NCI-H82 treated with DMSO at 0.1 percent for 48 hours (cell line): ENCODE data around the gene APLP1.
"Not testable (repeated sequence)": the region's sequence is repeated elsewhere in the genome, so short reads cannot be mapped to it uniquely, and the experiment has no call there.

ENCODE experiments used
- DNase-seq: peaks from one replicate; lab custom pipeline; 2025; ENCODE audit not compliant: unreplicated experiment; lab: John Stamatoyannopoulos, UW

APLP1 gene

GRCh38 chr19:35868172-35868822 is at the start of gene APLP1:
APLP1 (plus strand) TSS chr19:35868574; CDS start chr19:35868637, 63 bp downstream.
- DNase-seq = peak; percentile 43

GRCh38 chr19:35822579-35822978 is 45.8 kb upstream of the APLP1 start:
- no peak for DNase-seq

- DNase-seq = no peak
Measured at GRCh38 chr19:35824150-35824549, 44.2 kb upstream of the APLP1 start.

DNA sequence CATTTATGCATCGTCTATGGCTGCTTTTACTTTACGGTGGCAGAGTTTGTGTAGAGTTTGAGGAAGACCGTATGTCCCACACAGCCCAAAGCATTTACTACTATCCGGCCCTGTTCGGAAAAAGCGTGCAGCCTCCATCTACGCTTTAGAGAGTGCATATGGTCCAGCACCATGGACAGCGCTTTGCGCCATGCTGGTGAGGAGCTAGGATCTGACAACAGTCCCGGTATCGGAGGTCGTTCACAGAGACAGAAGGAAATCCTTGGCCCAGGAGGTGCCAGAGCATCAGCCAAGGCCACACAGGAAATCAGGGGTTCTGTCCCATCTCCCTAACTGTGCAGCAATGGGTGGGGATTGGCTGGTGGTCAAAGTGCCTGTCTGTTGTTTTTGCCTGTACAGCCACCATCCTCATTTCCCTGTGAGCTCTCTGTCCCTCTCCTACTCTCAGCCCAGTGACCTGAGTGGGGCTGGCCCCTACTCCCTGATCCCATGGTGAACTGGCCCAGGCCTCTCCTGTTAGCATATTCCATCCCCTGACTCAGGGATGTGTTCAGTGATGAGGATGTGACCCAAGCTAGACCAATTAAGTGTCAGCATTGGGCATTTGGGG is 39.6 kb upstream of the APLP1 start:
- DNase-seq = no peak

DNA sequence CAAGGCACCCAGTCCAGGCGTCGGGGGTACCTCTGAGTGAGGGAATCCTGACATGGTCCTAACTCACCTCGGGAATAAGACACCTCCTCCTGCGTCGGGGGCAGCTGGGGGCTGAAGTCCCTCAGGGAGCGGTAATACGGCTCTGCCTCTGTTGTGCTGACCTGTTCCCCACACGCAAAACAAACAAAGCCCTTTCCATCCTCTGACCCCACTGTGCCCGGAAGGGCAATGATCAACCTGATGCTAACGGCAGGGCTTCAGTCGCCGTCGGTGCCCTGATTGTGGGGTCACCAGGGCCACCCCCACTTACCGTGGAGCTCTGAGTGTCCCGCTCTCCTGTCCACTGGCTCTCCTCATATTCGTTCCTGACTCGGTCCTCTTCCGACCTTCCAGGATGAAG is 37.4 kb upstream of the APLP1 start:
- DNase-seq = no peak

- DNase-seq = no peak
Measured at GRCh38 chr19:35832054-35832453, 36.3 kb upstream of the APLP1 start.

DNA sequence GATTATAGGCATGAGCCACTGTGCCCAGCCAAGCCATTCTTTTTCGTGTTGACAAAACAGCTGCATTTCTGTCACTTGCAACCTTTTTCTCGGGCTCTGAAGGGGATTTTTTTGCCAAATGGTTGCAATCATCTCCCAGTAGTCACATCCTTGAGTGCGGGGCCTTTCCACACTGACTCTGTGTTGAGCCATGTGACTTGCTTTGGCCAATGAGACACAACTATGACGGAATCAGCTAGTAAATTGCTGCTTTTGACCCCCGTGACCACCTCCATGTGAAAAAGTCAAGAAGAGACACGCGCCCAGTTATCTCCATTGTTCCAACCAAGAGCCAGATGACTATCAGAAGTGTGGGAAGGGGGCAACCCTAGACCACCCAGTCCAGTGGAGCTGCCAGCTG is 34.4 kb upstream of the APLP1 start:
- no peak for DNase-seq

GRCh38 chr19:35836096-35836495 is 32.3 kb upstream of the APLP1 start:
- not testable (repeated sequence) for DNase-seq

DNA sequence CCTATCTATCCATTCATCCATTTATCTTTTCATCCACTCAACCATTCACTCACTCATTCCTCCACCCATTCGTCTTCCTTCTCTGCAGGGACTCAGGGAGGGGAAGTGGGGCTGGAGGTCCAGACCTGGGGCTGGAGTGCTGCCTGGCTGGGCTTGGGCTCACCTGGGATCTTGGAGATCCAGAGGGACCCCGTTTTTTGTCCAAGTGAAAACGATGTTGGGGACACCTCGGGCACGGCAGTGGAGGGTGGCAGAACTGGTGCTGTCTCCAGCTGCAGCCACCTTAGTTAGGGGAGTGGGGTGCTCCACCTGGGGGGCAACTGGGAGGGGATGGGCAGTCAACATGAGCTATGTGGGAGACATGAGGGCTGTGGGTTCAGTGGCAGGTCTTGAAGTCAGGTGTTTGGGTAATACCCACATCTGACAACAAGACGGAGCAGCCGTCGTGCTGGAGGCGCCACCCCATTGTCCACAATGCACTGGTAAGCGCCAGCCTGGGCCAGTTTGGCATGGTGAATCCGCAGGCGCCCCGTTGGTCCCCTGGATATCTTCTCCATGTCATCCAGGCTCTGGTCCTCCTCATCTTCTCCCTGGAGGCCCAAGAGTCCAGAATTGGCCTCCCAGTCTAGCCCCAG is 26.3 kb upstream of the APLP1 start:
- DNase-seq = no peak

- no peak for DNase-seq
Measured at GRCh38 chr19:35842666-35843272, 25.6 kb upstream of the APLP1 start.

- peak; percentile 10 for DNase-seq
Measured at GRCh38 chr19:35843676-35844481, 24.5 kb upstream of the APLP1 start.

DNA sequence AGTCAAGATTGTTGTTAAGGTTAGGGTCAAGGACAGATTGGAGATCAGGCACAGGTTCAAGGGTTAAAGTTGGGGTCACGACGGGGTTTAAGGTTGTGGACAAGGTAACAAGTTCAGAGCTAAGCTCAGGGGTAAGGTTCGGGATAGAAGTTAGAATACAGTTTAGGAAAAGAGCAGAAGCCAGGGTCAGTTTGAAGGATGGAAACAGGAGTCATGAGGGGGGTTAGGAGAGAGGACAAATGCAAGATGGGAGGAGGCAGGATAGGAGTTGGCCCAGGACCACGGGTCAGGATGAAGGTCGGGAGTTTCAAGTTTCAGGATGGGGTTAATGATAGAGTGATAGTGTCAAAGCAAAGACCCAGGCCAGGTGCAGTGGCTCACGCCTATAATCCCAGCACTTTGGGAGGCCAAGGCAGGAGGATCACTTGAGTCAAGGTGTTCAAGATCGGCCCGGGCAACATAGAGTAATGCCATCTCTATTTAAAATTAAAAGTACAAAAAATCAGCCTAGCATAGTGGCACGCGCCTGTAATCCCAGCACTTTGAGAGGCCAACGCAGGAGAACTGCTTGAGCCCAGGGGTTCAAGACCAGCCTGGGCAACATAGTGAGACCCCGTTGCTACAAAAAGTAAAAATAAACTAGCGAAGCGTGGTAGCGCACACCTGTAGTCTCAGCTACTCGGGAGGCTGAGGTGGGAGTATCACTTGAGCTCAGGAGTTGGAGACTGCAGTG is 23.7 kb upstream of the APLP1 start:
- DNase-seq = no peak

- peak; percentile 12 for DNase-seq
Measured at GRCh38 chr19:35845215-35846037, 22.9 kb upstream of the APLP1 start.

GRCh38 chr19:35846038-35846668 is 22.2 kb upstream of the APLP1 start:
- no peak for DNase-seq

GRCh38 chr19:35847911-35848310 is 20.5 kb upstream of the APLP1 start:
- no peak for DNase-seq

DNA sequence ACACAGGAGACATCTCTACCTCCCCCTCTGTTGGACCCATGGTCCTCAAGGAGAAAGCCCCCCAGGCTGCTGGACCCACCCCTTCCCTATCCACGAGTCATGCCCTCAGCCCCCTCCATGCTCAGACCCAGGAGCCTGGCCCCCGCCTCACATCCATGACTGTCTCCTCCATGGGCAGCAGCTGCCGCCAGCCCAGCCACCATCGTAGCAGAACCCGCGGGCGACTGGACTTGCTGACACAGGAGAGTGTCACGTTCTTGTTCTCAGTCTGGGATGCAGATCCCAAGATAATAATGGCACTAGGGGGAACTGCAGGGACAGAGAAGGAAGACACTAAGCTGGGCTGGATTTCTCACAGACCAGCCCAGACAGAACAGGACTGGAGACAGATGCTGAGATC is 19.9 kb upstream of the APLP1 start:
- no peak for DNase-seq

DNA sequence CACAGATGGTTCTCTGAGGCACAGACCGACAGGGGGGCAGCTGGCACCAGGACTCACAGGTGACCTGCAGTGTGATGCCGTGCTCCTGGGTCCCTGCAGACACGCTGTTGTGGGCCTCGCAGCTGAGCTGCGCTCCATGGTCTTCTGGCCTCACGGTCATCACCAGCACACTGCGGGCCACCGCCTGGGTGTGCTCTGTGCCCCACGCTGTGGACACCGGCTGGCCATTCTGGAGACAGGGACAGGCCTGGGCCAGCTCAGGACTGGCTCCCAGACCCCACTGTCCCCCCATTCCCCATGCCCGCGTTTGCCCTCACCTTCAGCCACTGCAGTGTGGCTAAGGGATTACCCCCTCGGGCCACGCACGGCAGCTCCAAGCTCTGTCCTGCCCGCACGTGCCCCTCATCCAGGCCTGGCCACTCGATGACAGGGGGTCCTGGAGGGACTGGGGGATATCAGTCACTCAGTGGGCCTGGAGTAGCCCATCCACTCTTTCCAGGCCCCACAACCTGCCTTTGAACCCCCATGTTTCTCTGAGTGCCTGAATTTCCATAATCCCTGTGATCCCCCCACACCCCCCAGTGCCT is 19.4 kb upstream of the APLP1 start:
- DNase-seq = no peak

DNA sequence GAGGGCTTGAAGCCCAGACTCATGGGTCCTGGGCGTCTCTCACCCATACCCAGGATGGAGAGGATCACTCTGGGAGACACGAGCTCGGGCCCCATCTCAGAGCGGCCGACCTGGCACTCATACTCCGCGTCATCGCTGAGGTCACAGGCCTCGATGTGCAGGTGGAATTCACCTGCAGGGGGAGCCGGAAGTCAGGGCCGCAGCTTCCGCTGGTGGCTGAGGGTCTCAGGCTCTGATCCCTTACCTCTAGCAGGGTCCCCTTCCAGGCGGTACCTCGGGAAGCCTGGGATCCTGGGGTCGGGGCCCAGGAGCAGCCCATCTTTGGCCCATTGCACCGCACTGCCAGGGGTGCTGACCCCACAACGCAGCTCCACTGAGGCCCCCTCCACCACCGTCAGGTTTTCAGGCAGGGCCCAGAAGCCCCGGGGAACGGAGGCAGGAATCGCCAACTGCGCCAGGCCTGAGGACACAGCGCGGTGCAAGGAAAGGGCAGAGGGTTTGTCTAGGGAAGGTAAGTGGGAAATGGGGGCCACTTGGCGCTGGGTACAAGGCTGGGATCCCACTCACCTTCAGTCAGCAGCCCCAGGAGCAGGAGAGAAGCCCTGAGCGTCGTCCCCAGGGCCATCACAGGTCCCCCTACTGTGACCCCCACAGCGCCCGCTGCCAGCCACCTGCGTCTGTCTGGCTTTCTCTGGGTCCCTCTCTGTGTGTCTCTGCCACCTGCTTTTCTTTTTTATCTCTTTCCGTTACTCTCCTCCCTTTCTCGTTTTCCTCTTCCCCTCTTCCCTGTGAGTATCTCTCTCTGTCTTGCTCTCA is 17.0 kb upstream of the APLP1 start:
- DNase-seq = no peak
